HCT116 (cell line): ENCODE measurements around the gene SLC22A23. TPM values are rescaled to one million over a fixed set of nuclear protein-coding genes. Genes with fewer than 3 reads are reported as not detected.

Experiments used
- ATAC-seq: fragments of 200-7000 bp; cut with Tn5 transposase; 2 replicates; pipeline ENCODE4 v1.9.1; 2020; ENCODE audit warnings: mild to moderate bottlenecking, moderate library complexity
- BruUV-seq: library from RNA; stranded (reverse); fragments of 400-500 nt; replicated peaks from 2 replicates; lab custom pipeline; 2021; lab: Mats Ljungman, UMichigan
- CTCF ChIA-PET: fragments of 300-600 bp; sonication (Branson Sonifier 250); formaldehyde crosslinking; loops from one replicate; lab custom pipeline; 2021; ENCODE audit warnings: antibody characterized with exemption; lab: Charles Lee
- POLR2A ChIA-PET: fragments of 300-600, 350-600 bp; sonication (Branson Sonifier 250); formaldehyde crosslinking; loops from one replicate; lab custom pipeline; 2021; ENCODE audit warnings: antibody characterized with exemption; lab: Charles Lee
- RAD21 ChIA-PET, 2 experiments: fragments of 300-600 bp; sonication (Branson Sonifier 250); formaldehyde crosslinking; loops; one replicate each; lab custom pipeline; 2023; ENCODE audit warnings: low total read pairs in 2 of 2; ENCODE audit not compliant: uncharacterized antibody in 2 of 2, unreplicated experiment in 2 of 2, low non-redundant PET in 1 of 2; lab: Charles Lee
- DNase-seq: peaks from one replicate; pipeline ENCODE4 v3.0.0-alpha.2; 2010; ENCODE audit warnings: low read depth, low spot score
- H2AFZ ChIP-seq: fragments of 200-600 bp; shearing (Covaris generic), sonication (generic); 2 replicates; pipeline ENCODE4 v1.6.1; 2017; ENCODE audit warnings: low read depth, mixed run types, mixed read lengths, antibody characterized with exemption, low read length; ENCODE audit not compliant: poor library complexity, severe bottlenecking
- H3K27ac ChIP-seq: 2 replicates; pipeline ENCODE4 v1.5.1; 2012; ENCODE audit warnings: low read depth, low read length
- H3K27me3 ChIP-seq: fragments of 200-600 bp; sonication (generic); 2 replicates; pipeline ENCODE4 v1.6.1; 2016; ENCODE audit warnings: mixed run types, low read length, mixed read lengths; ENCODE audit not compliant: insufficient read depth
- H3K36me3 ChIP-seq, 2 experiments: fragments of 200-500 bp in 1 of 2; fragments of 200-600 bp in 1 of 2; sonication (Bioruptor generic) in 1 of 2; sonication (generic) in 1 of 2; 2 replicates each; pipeline versions ENCODE4 v1.5.1 to v1.6.1; 2014 to 2016; ENCODE audit warnings: low read length in 2 of 2, inconsistent platforms in 1 of 2, mixed read lengths in 1 of 2, mixed run types in 1 of 2; ENCODE audit not compliant: insufficient read depth in 2 of 2, control insufficient read depth in 1 of 2
- H3K4me1 ChIP-seq, 2 experiments: fragments of 200-600 bp in 1 of 2; sonication (generic) in 1 of 2; 2 replicates each; pipeline versions ENCODE4 v1.5.1 to v1.6.1; 2012 to 2017; ENCODE audit warnings: low read length in 2 of 2, inconsistent platforms in 1 of 2, mild to moderate bottlenecking in 1 of 2, mixed read lengths in 1 of 2, mixed run types in 1 of 2, moderate library complexity in 1 of 2; ENCODE audit not compliant: insufficient read depth in 2 of 2, control insufficient read depth in 1 of 2
- H3K4me2 ChIP-seq: fragments of 200-600 bp; sonication (generic); 2 replicates; pipeline ENCODE4 v1.6.1; 2017; ENCODE audit warnings: mixed run types, low read length, mixed read lengths
- H3K4me3 ChIP-seq, 2 experiments: fragments of 200-600 bp in 1 of 2; sonication (generic) in 1 of 2; replicated peaks in 1 of 2; 2 replicates each; pipeline ENCODE4 v1.5.1; 2011 to 2016; ENCODE audit warnings: low read length in 2 of 2, control low read depth in 1 of 2, low read depth in 1 of 2, mild to moderate bottlenecking in 1 of 2, mixed read lengths in 1 of 2, mixed run types in 1 of 2
- H3K79me2 ChIP-seq: fragments of 200-600 bp; sonication (generic); 2 replicates; pipeline ENCODE4 v1.6.1; 2017; ENCODE audit warnings: mild to moderate bottlenecking, mixed run types, low read length, moderate library complexity, mixed read lengths; ENCODE audit not compliant: insufficient read depth
- H3K9ac ChIP-seq: fragments of 200-600 bp; sonication (generic); 2 replicates; pipeline ENCODE4 v1.6.1; 2016; ENCODE audit warnings: low read length, mixed read lengths
- H3K9me2 ChIP-seq: fragments of 200-600 bp; sonication (generic), shearing (Covaris generic); 2 replicates; pipeline ENCODE4 v1.6.1; 2017; ENCODE audit warnings: mixed run types, mild to moderate bottlenecking, moderate library complexity; ENCODE audit not compliant: insufficient read depth
- H3K9me3 ChIP-seq, 2 experiments: fragments of 200-500 bp in 1 of 2; fragments of 200-600 bp in 1 of 2; sonication (Bioruptor generic) in 1 of 2; sonication (generic) in 1 of 2; 2 replicates each; pipeline ENCODE4 v1.6.1; 2014 to 2017; ENCODE audit warnings: low read length in 2 of 2, mixed read lengths in 2 of 2, inconsistent platforms in 1 of 2, low read depth in 1 of 2, mild to moderate bottlenecking in 1 of 2, mixed run types in 1 of 2, moderate library complexity in 1 of 2; ENCODE audit not compliant: control insufficient read depth in 1 of 2, insufficient read depth in 1 of 2
- H4K20me1 ChIP-seq: fragments of 200-600 bp; sonication (generic), shearing (Covaris generic); 2 replicates; pipeline ENCODE4 v1.6.1; 2017; ENCODE audit warnings: mixed run types, mild to moderate bottlenecking, moderate library complexity; ENCODE audit not compliant: insufficient read depth
- ATF3 ChIP-seq: IDR thresholded peaks from 2 replicates; pipeline ENCODE4 v1.6.1; 2012
- CBX3 ChIP-seq: IDR thresholded peaks from 2 replicates; pipeline ENCODE4 v1.6.1; 2012; ENCODE audit warnings: low read depth
- CTCF ChIP-seq, 3 experiments: fragments of 200-600 bp in 1 of 3; sonication (generic) in 1 of 3; IDR thresholded peaks in 2 of 3; conservative IDR thresholded peaks in 1 of 3; 2 replicates each; pipeline ENCODE4 v1.5.1; 2012 to 2017; ENCODE audit warnings: low read depth in 2 of 3, low read length in 2 of 3, antibody characterized with exemption in 1 of 3, borderline replicate concordance in 1 of 3, control low read depth in 1 of 3, mild to moderate bottlenecking in 1 of 3, mixed read lengths in 1 of 3, mixed run types in 1 of 3, moderate library complexity in 1 of 3; ENCODE audit not compliant: insufficient read depth in 1 of 3
- EGR1 ChIP-seq: IDR thresholded peaks from 2 replicates; pipeline ENCODE4 v1.6.1; 2012; ENCODE audit warnings: low read depth
- ELF1 ChIP-seq: IDR thresholded peaks from 2 replicates; pipeline ENCODE4 v1.6.1; 2012; ENCODE audit warnings: low read depth, borderline replicate concordance
- EZH2 ChIP-seq: fragments of 200-600 bp; sonication (generic); IDR thresholded peaks from 2 replicates; pipeline ENCODE4 v1.6.1; 2017; ENCODE audit warnings: antibody characterized with exemption, mixed run types
- EZH2phosphoT487 ChIP-seq: fragments of 200-600 bp; IDR thresholded peaks from 2 replicates; pipeline ENCODE4 v1.6.1; 2018; ENCODE audit warnings: antibody characterized with exemption, borderline replicate concordance
- FOSL1 ChIP-seq: IDR thresholded peaks from 2 replicates; pipeline ENCODE4 v1.6.1; 2012; ENCODE audit warnings: low read depth
- JUND ChIP-seq: IDR thresholded peaks from 2 replicates; pipeline ENCODE4 v1.6.1; 2012
- MAX ChIP-seq: IDR thresholded peaks from 2 replicates; pipeline ENCODE4 v1.6.1; 2012
- POLR2A ChIP-seq: IDR thresholded peaks from 2 replicates; pipeline ENCODE4 v1.7.0; 2011; ENCODE audit warnings: borderline replicate concordance; ENCODE audit not compliant: insufficient read depth, insufficient read length; ENCODE audit errors: extremely low read depth
- POLR2AphosphoS5 ChIP-seq: IDR thresholded peaks from 2 replicates; pipeline ENCODE4 v1.6.1; 2011; ENCODE audit warnings: mild to moderate bottlenecking, low read depth, low read length, moderate library complexity
- RAD21 ChIP-seq: IDR thresholded peaks from 2 replicates; pipeline ENCODE4 v1.6.1; 2012; ENCODE audit warnings: low read depth, mild to moderate bottlenecking
- REST ChIP-seq: IDR thresholded peaks from 2 replicates; pipeline ENCODE4 v1.6.1; 2012; ENCODE audit warnings: low read depth
- SIN3A ChIP-seq: IDR thresholded peaks from 2 replicates; pipeline ENCODE4 v1.6.1; 2012; ENCODE audit warnings: low read depth
- SP1 ChIP-seq: IDR thresholded peaks from 2 replicates; pipeline ENCODE4 v1.6.1; 2012; ENCODE audit warnings: low read depth
- SRF ChIP-seq: IDR thresholded peaks from 2 replicates; pipeline ENCODE4 v1.6.1; 2012; ENCODE audit warnings: low read depth
- TCF7L2 ChIP-seq: IDR thresholded peaks from 2 replicates; pipeline ENCODE4 v1.7.0; 2011; ENCODE audit warnings: borderline replicate concordance, inconsistent platforms; ENCODE audit not compliant: insufficient read depth, insufficient read length; ENCODE audit errors: extremely low read depth
- ZFX ChIP-seq: fragments of 450-650 bp; IDR thresholded peaks from 2 replicates; pipeline ENCODE4 v1.6.1; 2017
- ZNF274 ChIP-seq: fragments of 200-500 bp; sonication (Bioruptor generic); IDR thresholded peaks from 2 replicates; pipeline ENCODE4 v1.6.1; 2014; ENCODE audit warnings: mild to moderate bottlenecking, low read depth, low read length, inconsistent platforms
- intact Hi-C: fragments of 100-400 bp; cut with micrococcal nuclease; formaldehyde crosslinking; loops from 2 replicates; pipeline ENCODE4 v1.10.0; 2022
- total RNA-seq: library from RNA; stranded (reverse); gene quantifications from one replicate; pipeline ENCODE4 v1.2.1, GENCODE V29; 2021; ENCODE audit not compliant: unreplicated experiment

Gene SLC22A23
- total RNA-seq, 1 experiment from 2014 or later = 11.5 TPM

GRCh38 chr6:3386374-3386857 lies 70.4 kb downstream of the SLC22A23 start (continued):
- TF ChIP-seq CTCF (IDR thresholded peaks at IDR 0.05 in 2 of 3, conservative IDR thresholded peaks at IDR 0.05 in 1 of 3; ENCODE audit: borderline replicate concordance in 1 of 3, insufficient read depth in 1 of 3, low read depth in 2 of 3, low read length in 2 of 3) = no peak

- Histone ChIP-seq H3K27ac (no peak overlapping the region), H3K79me2 (no peaks in the 10 kb centered on the region; the same call in 1 of the 2 replicates)
- no peak for TF ChIP-seq TCF7L2
- TF ChIP-seq RAD21 = no peak
- no peak for TF ChIP-seq EZH2phosphoT487
- no peak for TF ChIP-seq ATF3
- no peak for TF ChIP-seq SP1
- no peak for TF ChIP-seq ZFX
- no peak for TF ChIP-seq ZNF274
- TF ChIP-seq JUND = peak; percentile 34
- no peak for TF ChIP-seq POLR2A
- TF ChIP-seq POLR2AphosphoS5 = peak; percentile 22; the same call in 1 of the 2 replicates
- TF ChIP-seq EGR1 = no peak
- no peak for TF ChIP-seq SIN3A
- TF ChIP-seq ELF1 = no peak
- TF ChIP-seq MAX = no peak
- peak; percentile 34; the same call in 1 of the 2 replicates for TF ChIP-seq FOSL1
- TF ChIP-seq REST = no peak
- no peak for TF ChIP-seq SRF
- no peak for TF ChIP-seq EZH2
- no peak for TF ChIP-seq CBX3
Observed at GRCh38 chr6:3385660-3386151, 71.1 kb downstream of the SLC22A23 start.

More at GRCh38 chr6:3385660-3386151, 71.1 kb downstream of the SLC22A23 start:
- BruUV-seq = no TSS peak
- H3K9ac ChIP-seq = peak overlapping the region; percentile 13
- peak overlapping the region in 1 of 2 experiments; percentile 12; a peak in 1 of 4 replicates for H3K4me3 ChIP-seq
- ChIA-PET POLR2A (no interaction called here), CTCF (no interaction called here), RAD21 (no interaction called here)
- no peaks in the 10 kb centered on the region for H3K27me3 ChIP-seq
- peak overlapping the region; percentile 61 for H3K4me2 ChIP-seq
- H3K36me3 ChIP-seq = no peaks in the 10 kb centered on the region
- no peaks in the 10 kb centered on the region for H3K9me2 ChIP-seq
- H3K4me1 ChIP-seq = peaks cover 81 to 87% of the 10 kb centered on the region in 2 experiments
- no peaks in the 10 kb centered on the region for H3K9me3 ChIP-seq
- peak; percentile 64 for ATAC-seq
- intact Hi-C loops = no loop called here
- H4K20me1 ChIP-seq = no peaks in the 10 kb centered on the region; the same call in 1 of the 2 replicates
- peak; percentile 66 for DNase-seq
- H2AFZ ChIP-seq = no peak overlapping the region
